Measurements from ENCODE around the gene ZNF705A. TPM values are rescaled to one million over a fixed set of nuclear protein-coding genes. Genes with fewer than 3 reads are reported as not detected.
"Not testable (repeated sequence)": the region's sequence is repeated elsewhere in the genome, so short reads cannot be mapped to it uniquely, and the experiment has no call there.

The ZNF705A gene
- total RNA-seq, 1 donor from 2014 or later: not detected

- not testable (repeated sequence) for H3K27me3 ChIP-seq (ENCODE audit: control insufficient read depth, insufficient read depth, low read length); H3K36me3 ChIP-seq (ENCODE audit: control insufficient read depth, insufficient read depth, low read length); H3K4me3 ChIP-seq (ENCODE audit: low read depth, low read length); DNase-seq (ENCODE audit: low read depth)
Measured at GRCh38 chr12:8222303-8222702, 65.5 kb downstream of the ZNF705A start.

GRCh38 chr12:8223646-8224045 lies 66.8 kb downstream of the ZNF705A start:
- DNase-seq (ENCODE audit: low read depth); H3K4me3 ChIP-seq (ENCODE audit: low read depth, low read length); H3K27me3 ChIP-seq (ENCODE audit: control insufficient read depth, insufficient read depth, low read length); H3K36me3 ChIP-seq (ENCODE audit: control insufficient read depth, insufficient read depth, low read length): not testable (repeated sequence)

- H3K27me3 ChIP-seq (ENCODE audit: control insufficient read depth, insufficient read depth, low read length); H3K4me3 ChIP-seq (ENCODE audit: low read depth, low read length); DNase-seq (ENCODE audit: low read depth); H3K36me3 ChIP-seq (ENCODE audit: control insufficient read depth, insufficient read depth, low read length): not testable (repeated sequence)
Measured at GRCh38 chr12:8224782-8225181, 68.0 kb downstream of the ZNF705A start.

GRCh38 chr12:8226355-8226754 lies 69.5 kb downstream of the ZNF705A start:
- no peak overlapping the region for H3K4me3 ChIP-seq (ENCODE audit: low read depth, low read length)
- no peaks in the 10 kb centered on the region for H3K27me3 ChIP-seq (ENCODE audit: control insufficient read depth, insufficient read depth, low read length)
- DNase-seq (ENCODE audit: low read depth): no peak
- TF ChIP-seq CTCF (IDR thresholded peaks at IDR 0.05; ENCODE audit: insufficient read depth, low read length, poor library complexity, severe bottlenecking): no peak
- H3K36me3 ChIP-seq (ENCODE audit: control insufficient read depth, insufficient read depth, low read length): no peaks in the 10 kb centered on the region

GRCh38 chr12:8226992-8227731 lies 70.3 kb downstream of the ZNF705A start, which contains the start of gene FAM90A1:
Gene FAM90A1 (minus strand): TSS chr12:8227618. CDS start chr12:8224832, 2,786 bp downstream.
- H3K36me3 ChIP-seq (ENCODE audit: control insufficient read depth, insufficient read depth, low read length); H3K27me3 ChIP-seq (ENCODE audit: control insufficient read depth, insufficient read depth, low read length); DNase-seq (ENCODE audit: low read depth): not testable (repeated sequence)
- peak within 1 kb of the TSS; percentile 27 for H3K4me3 ChIP-seq (ENCODE audit: low read depth, low read length)

GRCh38 chr12:8227732-8228077 lies 70.9 kb downstream of the ZNF705A start:
- not testable (repeated sequence) for H3K36me3 ChIP-seq (ENCODE audit: control insufficient read depth, insufficient read depth, low read length); DNase-seq (ENCODE audit: low read depth); H3K27me3 ChIP-seq (ENCODE audit: control insufficient read depth, insufficient read depth, low read length)
- H3K4me3 ChIP-seq (ENCODE audit: low read depth, low read length): peak overlapping the region; percentile 27

GRCh38 chr12:8228607-8229006 lies 71.8 kb downstream of the ZNF705A start:
- DNase-seq (ENCODE audit: low read depth); H3K27me3 ChIP-seq (ENCODE audit: control insufficient read depth, insufficient read depth, low read length); H3K4me3 ChIP-seq (ENCODE audit: low read depth, low read length); H3K36me3 ChIP-seq (ENCODE audit: control insufficient read depth, insufficient read depth, low read length): not testable (repeated sequence)

GRCh38 chr12:8229486-8229885 lies 72.7 kb downstream of the ZNF705A start:
- not testable (repeated sequence) for DNase-seq (ENCODE audit: low read depth); H3K36me3 ChIP-seq (ENCODE audit: control insufficient read depth, insufficient read depth, low read length); H3K4me3 ChIP-seq (ENCODE audit: low read depth, low read length); H3K27me3 ChIP-seq (ENCODE audit: control insufficient read depth, insufficient read depth, low read length)

Other genes starting within 250 kb of the ZNF705A start
- 19.0 and 21.7 TPM in 2 replicates for gene SLC2A3, start 220.8 kb upstream of the ZNF705A start, total RNA-seq
- gene FOXJ2, start 124.3 kb upstream of the ZNF705A start, total RNA-seq: 14.8 and 15.3 TPM in 2 replicates
- 0.04 and 0.41 TPM in 2 replicates for gene C3AR1, start 90.7 kb upstream of the ZNF705A start, total RNA-seq
- gene NECAP1, start 74.7 kb upstream of the ZNF705A start, total RNA-seq: 22.1 and 32.6 TPM in 2 replicates
- gene CLEC4A, start 33.4 kb upstream of the ZNF705A start, total RNA-seq: 0.50 and 0.62 TPM in 2 replicates
- 0.63 and 1.1 TPM in 2 replicates for gene FAM90A1, start 70.6 kb downstream of the ZNF705A start, total RNA-seq